K562 (cell line): Measurements from ENCODE around the gene RBM17. TPM values are rescaled to one million over a fixed set of nuclear protein-coding genes. Genes with fewer than 3 reads are reported as not detected.

ENCODE experiments used
- ATAC-seq: fragments of 200-7000 bp; cut with Tn5 transposase; 3 replicates; pipeline ENCODE4 v1.9.1; 2020; ENCODE audit warnings: moderate library complexity
- BruUV-seq: library from RNA; stranded (reverse); fragments of 400-500 nt; replicated peaks from 2 replicates; lab custom pipeline; 2021; lab: Mats Ljungman, UMichigan
- CTCF ChIA-PET: fragments of 300-600 bp; formaldehyde crosslinking; extraction: SDS; loops from one replicate; lab custom pipeline; 2021; ENCODE audit warnings: low intra/inter-chr PET ratio; lab: Yijun Ruan, JAX
- POLR2A ChIA-PET: fragments of 300-600, 350-650 bp; sonication (Branson Sonifier 250); formaldehyde crosslinking; extraction: SDS; loops from one replicate; lab custom pipeline; 2021; ENCODE audit warnings: antibody characterized with exemption, inconsistent platforms; lab: Yijun Ruan, JAX
- DNase-seq, 4 experiments: peaks; one replicate each; pipeline versions ENCODE4 v3.0.0 to v3.0.0-alpha.2; 2011 to 2018; ENCODE audit warnings: low spot score in 3 of 4, mixed read lengths in 3 of 4; ENCODE audit errors: extremely low read depth in 1 of 4
- FAIRE-seq: peaks from 2 replicates; lab custom pipeline; 2011; peaks lifted over from hg19 to GRCh38; lab: Jason Lieb, UNC
- H2AFZ ChIP-seq: 2 replicates; pipeline ENCODE4 v1.6.0; 2011; ENCODE audit warnings: low read depth, low read length, control low read depth, inconsistent platforms
- H3K27ac ChIP-seq: fragments of 200-600 bp; 3 replicates; pipeline ENCODE4 v1.8.0; 2011; ENCODE audit warnings: low read depth, mild to moderate bottlenecking, control low read depth, inconsistent platforms, low read length, moderate library complexity, mixed read lengths; ENCODE audit errors: extremely low read depth
- H3K27me3 ChIP-seq, 2 experiments: fragments of 300-600 bp in 1 of 2; 2 replicates in 1 of 2; 3 replicates in 1 of 2; pipeline versions ENCODE4 v1.6.0 to v1.8.0; 2011; ENCODE audit warnings: inconsistent platforms in 2 of 2, low read length in 2 of 2, mild to moderate bottlenecking in 1 of 2, mixed read lengths in 1 of 2, moderate library complexity in 1 of 2; ENCODE audit not compliant: control insufficient read depth in 2 of 2, insufficient read depth in 2 of 2
- H3K36me3 ChIP-seq: fragments of 300-600 bp; 3 replicates; pipeline ENCODE4 v1.8.0; 2011; ENCODE audit warnings: mild to moderate bottlenecking, low read length, inconsistent platforms; ENCODE audit not compliant: control insufficient read depth, insufficient read depth
- H3K4me1 ChIP-seq, 2 experiments: fragments of 200-600 bp in 1 of 2; replicated peaks in 1 of 2; 2 replicates in 1 of 2; 3 replicates in 1 of 2; pipeline versions ENCODE4 v1.5.1 to v1.8.0; 2011; ENCODE audit warnings: inconsistent platforms in 2 of 2, low read length in 2 of 2, mild to moderate bottlenecking in 1 of 2, mixed read lengths in 1 of 2, moderate library complexity in 1 of 2; ENCODE audit not compliant: control insufficient read depth in 2 of 2, insufficient read depth in 2 of 2
- H3K4me2 ChIP-seq: 2 replicates; pipeline ENCODE4 v1.6.1; 2011; ENCODE audit warnings: low read length, control low read depth, inconsistent platforms, mixed read lengths; ENCODE audit not compliant: insufficient read depth
- H3K4me3 ChIP-seq: fragments of 200-600 bp; sonication (generic), shearing (Covaris generic); 2 replicates; pipeline ENCODE4 v1.5.1; 2016; ENCODE audit warnings: control low read depth, inconsistent platforms
- H3K79me2 ChIP-seq: fragments of 200-600 bp; 3 replicates; pipeline ENCODE4 v1.8.0; 2011; ENCODE audit warnings: low read length, inconsistent platforms; ENCODE audit not compliant: control insufficient read depth, insufficient read depth
- H3K9ac ChIP-seq, 2 experiments: 2 replicates each; pipeline versions ENCODE4 v1.6.0 to v1.6.1; 2011; ENCODE audit warnings: low read depth in 2 of 2, low read length in 2 of 2, control low read depth in 1 of 2, inconsistent platforms in 1 of 2, mild to moderate bottlenecking in 1 of 2, mixed read lengths in 1 of 2; ENCODE audit not compliant: insufficient read depth in 1 of 2
- H3K9me1 ChIP-seq: one replicate; pipeline ENCODE4 v1.6.0; 2011; ENCODE audit warnings: inconsistent platforms, mild to moderate bottlenecking, low read length, moderate library complexity; ENCODE audit not compliant: control insufficient read depth, insufficient read depth
- H3K9me3 ChIP-seq: replicated peaks from 2 replicates; pipeline ENCODE4 v1.5.1; 2011; ENCODE audit warnings: low read depth, low read length, inconsistent platforms; ENCODE audit not compliant: control insufficient read depth, insufficient read depth
- H4K20me1 ChIP-seq: replicated peaks from 2 replicates; pipeline ENCODE4 v1.6.1; 2011; ENCODE audit warnings: low read length, inconsistent platforms, mixed read lengths; ENCODE audit not compliant: control insufficient read depth, insufficient read depth
- ARHGAP35 ChIP-seq: fragments of 450-650 bp; IDR thresholded peaks from 2 replicates; pipeline ENCODE4 v1.6.1; 2018; ENCODE audit not compliant: partially characterized antibody
- BCOR ChIP-seq: fragments of 450-650 bp; IDR thresholded peaks from 2 replicates; pipeline ENCODE4 v1.6.1; 2016
- ETV1 ChIP-seq: fragments of 450-650 bp; conservative IDR thresholded peaks from 2 replicates; pipeline ENCODE4 v1.6.1; 2016; ENCODE audit warnings: missing genetic modification characterization, control low read depth, low read depth, missing compliant biosample characterization
- KDM1A ChIP-seq, 2 experiments: fragments of 450-650 bp; IDR thresholded peaks; 2 replicates each; pipeline ENCODE4 v1.6.1; 2016; ENCODE audit warnings: mild to moderate bottlenecking in 2 of 2
- PML ChIP-seq: IDR thresholded peaks from 2 replicates; pipeline ENCODE4 v1.6.1; 2012; ENCODE audit warnings: low read length, inconsistent platforms
- RBM25 ChIP-seq: fragments of 200-400 bp; formaldehyde crosslinking; IDR thresholded peaks from 2 replicates; pipeline ENCODE4 v1.6.1; 2018; ENCODE audit warnings: low read length, low read depth, moderate library complexity; ENCODE audit not compliant: severe bottlenecking
- RFX5 ChIP-seq: IDR thresholded peaks from 2 replicates; pipeline ENCODE4 v1.6.1; 2011; ENCODE audit warnings: low read depth, mild to moderate bottlenecking, improper control_type of control experiment, low read length
- SMARCA5 ChIP-seq: fragments of 450-650 bp; IDR thresholded peaks from 2 replicates; pipeline ENCODE4 v1.6.1; 2016
- TAF7 ChIP-seq: fragments of 450-650 bp; IDR thresholded peaks from 2 replicates; pipeline ENCODE4 v1.6.1; 2016; ENCODE audit warnings: missing genetic modification characterization, missing compliant biosample characterization
- ZFP36 ChIP-seq: fragments of 150-350 bp; IDR thresholded peaks from 2 replicates; pipeline ENCODE4 v1.6.1; 2018; ENCODE audit warnings: low read length, low read depth; ENCODE audit not compliant: partially characterized antibody
- WGBS: fragments of 100-300 bp; shearing (Covaris generic); methylation state at CpG from one replicate; pipeline ENCODE4 v1.1.6; 2016; ENCODE audit warnings: low coverage, mixed read lengths; ENCODE audit not compliant: insufficient coverage; ENCODE audit errors: missing lambda C conversion rate; 5-methylcytosine and 5-hydroxymethylcytosine counted together
- in situ Hi-C: fragments of 300-500 bp; cut with MboI; formaldehyde crosslinking; loops from 4 replicates; pipeline ENCODE4 v1.15.0; 2018; ENCODE audit warnings: inconsistent platforms, mixed read lengths
- intact Hi-C: fragments of 100-400 bp; cut with micrococcal nuclease; formaldehyde crosslinking; loops from 2 replicates; pipeline ENCODE4 v1.14.2; 2022
- polyA plus RNA-seq, 8 experiments: library from polyadenylated mRNA; depleted of rRNA in 4 of 8; stranded (reverse) in 5 of 8; unstranded in 3 of 8; fragments of >200 nt; fragmentation: Nextera tagmentation in 2 of 8; fragmentation: Illumina TruSeq in 1 of 8; extraction: Ambion mirVana in 2 of 8; extraction: Trizol in 1 of 8; gene quantifications; 2 replicates each; pipeline versions ENCODE4 v1.2.1 to v1.2.3, GENCODE V29; 2011 to 2014; ENCODE audit warnings: inconsistent platforms in 1 of 8, missing spikeins in 1 of 8
- total RNA-seq, 7 experiments: library from RNA; depleted of rRNA in 6 of 7; stranded (reverse); fragments of >200 nt in 6 of 7; fragmentation: Illumina TruSeq in 2 of 7; extraction: Trizol in 2 of 7; gene quantifications; 2 replicates each; pipeline versions ENCODE4 v1.2.1 to v1.2.3, GENCODE V29; 2011 to 2021; ENCODE audit warnings: low replicate concordance in 1 of 7
- TF ChIP-seq, protein P1 (sequence below): sonication (generic); formaldehyde crosslinking; IDR thresholded peaks from 2 replicates; pipeline ENCODE4 v1.8.0; 2022; ENCODE audit warnings: mild to moderate bottlenecking, missing genetic modification reagents, borderline replicate concordance

RBM17 gene
- total and polyA plus RNA-seq, 9 of the 15 experiments (the other 6 are each of a cell fraction or from before 2014, with no cell fraction given) = 23.6 to 217 (median 124) TPM

GRCh38 chr10:6047847-6048246 is 41.0 kb upstream of the RBM17 start:
- H3K9me3 ChIP-seq = no peaks in the 10 kb centered on the region
- H2AFZ ChIP-seq = no peak overlapping the region
- POLR2A ChIA-PET = interaction anchor here (0.6 to 3.3 kb wide), 2 partner anchors 10 to 354 kb away, joined by 3 to 7 read pairs; no protein-coding TSS in a partner anchor
- peaks cover 3 to 10% of the 10 kb centered on the region in 2 experiments; a peak in 3 of 5 replicates for H3K4me1 ChIP-seq
- 11% methylated on average over 7 of the region's 7 CpGs for WGBS
- peaks cover 15 to 23% of the 10 kb centered on the region in 2 experiments for H3K27me3 ChIP-seq
- H3K79me2 ChIP-seq = no peaks in the 10 kb centered on the region
- no peaks in the 10 kb centered on the region for H3K36me3 ChIP-seq
- no peak overlapping the region for H3K4me2 ChIP-seq
- H3K9ac ChIP-seq = no peak overlapping the region
- FAIRE-seq = no peak
- H3K27ac ChIP-seq = no peak overlapping the region
- intact Hi-C loops = no loop called here
- no peak for DNase-seq
- in situ Hi-C loops = no loop called here
- H3K4me3 ChIP-seq = no peak overlapping the region
- BruUV-seq = no TSS peak
- CTCF ChIA-PET = interaction anchor here (1.1 kb wide), 1 partner anchor 98 kb away, joined by 4 read pairs; no protein-coding TSS in a partner anchor
- H3K9me1 ChIP-seq = no peaks in the 10 kb centered on the region
- no peak for ATAC-seq
- TF ChIP-seq, protein P1, sequence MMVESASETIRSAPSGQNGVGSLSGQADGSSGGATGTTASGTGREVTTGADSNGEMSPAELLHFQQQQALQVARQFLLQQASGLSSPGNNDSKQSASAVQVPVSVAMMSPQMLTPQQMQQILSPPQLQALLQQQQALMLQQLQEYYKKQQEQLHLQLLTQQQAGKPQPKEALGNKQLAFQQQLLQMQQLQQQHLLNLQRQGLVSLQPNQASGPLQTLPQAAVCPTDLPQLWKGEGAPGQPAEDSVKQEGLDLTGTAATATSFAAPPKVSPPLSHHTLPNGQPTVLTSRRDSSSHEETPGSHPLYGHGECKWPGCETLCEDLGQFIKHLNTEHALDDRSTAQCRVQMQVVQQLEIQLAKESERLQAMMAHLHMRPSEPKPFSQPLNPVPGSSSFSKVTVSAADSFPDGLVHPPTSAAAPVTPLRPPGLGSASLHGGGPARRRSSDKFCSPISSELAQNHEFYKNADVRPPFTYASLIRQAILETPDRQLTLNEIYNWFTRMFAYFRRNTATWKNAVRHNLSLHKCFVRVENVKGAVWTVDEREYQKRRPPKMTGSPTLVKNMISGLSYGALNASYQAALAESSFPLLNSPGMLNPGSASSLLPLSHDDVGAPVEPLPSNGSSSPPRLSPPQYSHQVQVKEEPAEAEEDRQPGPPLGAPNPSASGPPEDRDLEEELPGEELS (CRISPR knock-in tag) = no peak
- TF ChIP-seq ZFP36 (peak; percentile 77), RFX5 (no peak), ARHGAP35 (no peak), KDM1A (IDR thresholded peaks at IDR 0.05) (0 out of 4 replicates have a peak, but pooled peaks of 1 of the 2 experiments have one; percentile 15), PML (no peak), SMARCA5 (0 out of 2 replicates have a peak, but pooled peaks have one; percentile 29), TAF7 (tag) (no peak), RBM25 (peak; percentile 68), ETV1 (0 out of 2 replicates have a peak, but pooled peaks have one; percentile 38), BCOR (0 out of 2 replicates have a peak, but pooled peaks have one; percentile 17)
- TF ChIP-seq, all 486 proteins: peak for 6
- H4K20me1 ChIP-seq = peaks cover 5% of the 10 kb centered on the region; the same call in 1 of the 2 replicates
